MM.1S (cell line): ENCODE results near the gene RIIAD1.

Experiments used
- DNase-seq: peaks from one replicate; pipeline ENCODE4 v3.0.0-alpha.2; 2015
- H2AFZ ChIP-seq: fragments of 300-600 bp; sonication (generic); 2 replicates; pipeline ENCODE4 v1.6.0; 2016; ENCODE audit warnings: antibody characterized with exemption, low read length
- H3F3A ChIP-seq: fragments of 300-600 bp; sonication (generic); 2 replicates; pipeline ENCODE4 v1.6.1; 2016; ENCODE audit warnings: mild to moderate bottlenecking, antibody characterized with exemption, low read length, moderate library complexity, mixed read lengths; ENCODE audit not compliant: insufficient read depth
- H3K27ac ChIP-seq: fragments of 300-600 bp; sonication (generic); 2 replicates; pipeline ENCODE4 v1.5.1; 2016; ENCODE audit warnings: mild to moderate bottlenecking, low read length
- H3K27me3 ChIP-seq: fragments of 300-600 bp; sonication (generic); replicated peaks from 2 replicates; pipeline ENCODE4 v1.6.0; 2016; ENCODE audit warnings: low read length; ENCODE audit not compliant: insufficient read depth
- H3K36me3 ChIP-seq: fragments of 300-600 bp; sonication (generic); replicated peaks from 2 replicates; pipeline ENCODE4 v1.6.1; 2016; ENCODE audit warnings: mild to moderate bottlenecking, low read length, mixed read lengths; ENCODE audit not compliant: insufficient read depth
- H3K4me1 ChIP-seq: fragments of 300-600 bp; sonication (generic); 2 replicates; pipeline ENCODE4 v1.6.1; 2016; ENCODE audit warnings: low read length, mixed read lengths
- H3K4me2 ChIP-seq: fragments of 300-600 bp; sonication (generic); 2 replicates; pipeline ENCODE4 v1.6.0; 2016; ENCODE audit warnings: low read depth, low read length
- H3K4me3 ChIP-seq: fragments of 300-600 bp; sonication (generic); 2 replicates; pipeline ENCODE4 v1.5.1; 2016; ENCODE audit warnings: low read length, mixed read lengths
- H3K79me2 ChIP-seq: fragments of 300-600 bp; sonication (generic); 2 replicates; pipeline ENCODE4 v1.6.1; 2016; ENCODE audit warnings: mixed run types, low read length, mixed read lengths
- H3K9ac ChIP-seq: fragments of 300-600 bp; sonication (generic); 2 replicates; pipeline ENCODE4 v1.6.1; 2016; ENCODE audit warnings: low read length, mixed read lengths
- H3K9me2 ChIP-seq: fragments of 300-600 bp; sonication (generic); replicated peaks from 2 replicates; pipeline ENCODE4 v1.6.1; 2016; ENCODE audit warnings: mild to moderate bottlenecking, low read length, mixed read lengths; ENCODE audit not compliant: insufficient read depth
- H3K9me3 ChIP-seq: fragments of 300-600 bp; sonication (generic); replicated peaks from 2 replicates; pipeline ENCODE4 v1.6.1; 2016; ENCODE audit warnings: mild to moderate bottlenecking, low read length, mixed read lengths; ENCODE audit not compliant: insufficient read depth
- H4K20me1 ChIP-seq: fragments of 300-600 bp; sonication (generic); 2 replicates; pipeline ENCODE4 v1.6.1; 2016; ENCODE audit warnings: mild to moderate bottlenecking, low read length, moderate library complexity, mixed read lengths; ENCODE audit not compliant: insufficient read depth
- EZH2 ChIP-seq: fragments of 300-600 bp; sonication (generic); optimal IDR thresholded peaks from 2 replicates; pipeline ENCODE3; 2017; ENCODE audit warnings: low read depth, mild to moderate bottlenecking, antibody characterized with exemption, low read length, mixed read lengths
- EZH2phosphoT487 ChIP-seq: fragments of 300-600 bp; sonication (generic); IDR thresholded peaks from 2 replicates; pipeline ENCODE4 v1.6.1; 2018; ENCODE audit warnings: antibody characterized with exemption, low read length
- TF ChIP-seq, protein P1 (sequence below): fragments of 300-600 bp; sonication (generic); IDR thresholded peaks from 2 replicates; pipeline ENCODE4 v1.5.1; 2016; ENCODE audit warnings: antibody characterized with exemption, low read length, mixed read lengths

The RIIAD1 gene

DNA sequence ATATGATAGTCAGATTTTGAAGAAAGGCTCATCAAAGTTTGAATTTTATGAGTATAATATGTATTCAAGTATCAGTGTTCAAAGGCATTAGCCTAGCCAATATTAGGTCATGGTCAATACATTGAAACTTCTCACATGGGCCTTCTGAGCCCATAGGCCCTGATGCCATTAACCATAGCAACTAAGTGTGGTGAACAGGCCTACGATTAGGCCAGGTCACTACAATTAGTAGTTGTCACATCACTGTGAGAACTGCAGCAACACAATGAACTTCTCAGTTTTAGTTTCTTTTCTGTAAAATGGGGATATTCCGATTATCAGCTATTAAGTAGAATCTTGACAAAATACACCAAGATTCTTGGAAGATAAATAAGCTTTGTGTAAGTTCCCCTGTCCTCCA is 34.8 kb upstream of the RIIAD1 start:
- Histone ChIP-seq H2AFZ (no peak overlapping the region), H3K27ac (no peak overlapping the region), H3K9me3 (no peaks in the 10 kb centered on the region), H3K9me2 (no peaks in the 10 kb centered on the region), H3K27me3 (no peaks in the 10 kb centered on the region), H3K79me2 (no peaks in the 10 kb centered on the region), H4K20me1 (no peaks in the 10 kb centered on the region), H3K4me2 (no peak overlapping the region), H3K36me3 (no peaks in the 10 kb centered on the region), H3F3A (no peaks in the 10 kb centered on the region), H3K9ac (no peak overlapping the region), H3K4me3 (no peak overlapping the region), H3K4me1 (no peaks in the 10 kb centered on the region)
- TF ChIP-seq, protein P1, sequence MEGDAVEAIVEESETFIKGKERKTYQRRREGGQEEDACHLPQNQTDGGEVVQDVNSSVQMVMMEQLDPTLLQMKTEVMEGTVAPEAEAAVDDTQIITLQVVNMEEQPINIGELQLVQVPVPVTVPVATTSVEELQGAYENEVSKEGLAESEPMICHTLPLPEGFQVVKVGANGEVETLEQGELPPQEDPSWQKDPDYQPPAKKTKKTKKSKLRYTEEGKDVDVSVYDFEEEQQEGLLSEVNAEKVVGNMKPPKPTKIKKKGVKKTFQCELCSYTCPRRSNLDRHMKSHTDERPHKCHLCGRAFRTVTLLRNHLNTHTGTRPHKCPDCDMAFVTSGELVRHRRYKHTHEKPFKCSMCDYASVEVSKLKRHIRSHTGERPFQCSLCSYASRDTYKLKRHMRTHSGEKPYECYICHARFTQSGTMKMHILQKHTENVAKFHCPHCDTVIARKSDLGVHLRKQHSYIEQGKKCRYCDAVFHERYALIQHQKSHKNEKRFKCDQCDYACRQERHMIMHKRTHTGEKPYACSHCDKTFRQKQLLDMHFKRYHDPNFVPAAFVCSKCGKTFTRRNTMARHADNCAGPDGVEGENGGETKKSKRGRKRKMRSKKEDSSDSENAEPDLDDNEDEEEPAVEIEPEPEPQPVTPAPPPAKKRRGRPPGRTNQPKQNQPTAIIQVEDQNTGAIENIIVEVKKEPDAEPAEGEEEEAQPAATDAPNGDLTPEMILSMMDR, result no peak
- TF ChIP-seq EZH2phosphoT487, result no peak
- no peak for TF ChIP-seq EZH2
- no peak for DNase-seq

DNA sequence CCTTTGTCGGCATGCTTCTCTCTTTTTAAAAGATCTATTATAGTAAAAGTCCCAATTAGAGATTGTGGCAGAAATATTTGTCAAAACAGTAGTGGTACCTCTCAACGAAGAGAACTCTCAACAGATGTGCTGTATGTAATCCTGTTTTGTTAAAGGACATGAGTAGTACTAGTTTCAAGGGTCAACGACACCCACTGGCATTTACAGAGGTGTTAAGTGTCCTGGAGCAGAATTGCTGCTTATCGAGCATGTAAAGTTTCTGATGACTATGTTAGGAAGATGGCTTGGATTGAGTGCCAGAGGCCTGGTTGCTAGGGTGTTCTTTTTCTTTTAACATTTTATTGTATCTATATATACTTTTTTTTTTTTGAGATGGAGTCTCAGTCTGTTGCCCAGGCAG is 31.8 kb upstream of the RIIAD1 start:
- no peaks in the 10 kb centered on the region for H3K9me3 ChIP-seq
- H3K9me2 ChIP-seq, result no peaks in the 10 kb centered on the region
- H3K27me3 ChIP-seq, result no peaks in the 10 kb centered on the region
- TF ChIP-seq, protein P1, result no peak
- TF ChIP-seq EZH2phosphoT487 (no peak), EZH2 (no peak)
- H3K4me3 ChIP-seq, result no peak overlapping the region
- no peak overlapping the region for H2AFZ ChIP-seq
- no peaks in the 10 kb centered on the region for H3K4me1 ChIP-seq
- H3K27ac ChIP-seq, result no peak overlapping the region
- no peaks in the 10 kb centered on the region for H3F3A ChIP-seq
- H3K9ac ChIP-seq, result no peak overlapping the region
- H4K20me1 ChIP-seq, result no peaks in the 10 kb centered on the region
- no peaks in the 10 kb centered on the region for H3K36me3 ChIP-seq
- no peak overlapping the region for H3K4me2 ChIP-seq
- no peak for DNase-seq
- no peaks in the 10 kb centered on the region for H3K79me2 ChIP-seq

DNA sequence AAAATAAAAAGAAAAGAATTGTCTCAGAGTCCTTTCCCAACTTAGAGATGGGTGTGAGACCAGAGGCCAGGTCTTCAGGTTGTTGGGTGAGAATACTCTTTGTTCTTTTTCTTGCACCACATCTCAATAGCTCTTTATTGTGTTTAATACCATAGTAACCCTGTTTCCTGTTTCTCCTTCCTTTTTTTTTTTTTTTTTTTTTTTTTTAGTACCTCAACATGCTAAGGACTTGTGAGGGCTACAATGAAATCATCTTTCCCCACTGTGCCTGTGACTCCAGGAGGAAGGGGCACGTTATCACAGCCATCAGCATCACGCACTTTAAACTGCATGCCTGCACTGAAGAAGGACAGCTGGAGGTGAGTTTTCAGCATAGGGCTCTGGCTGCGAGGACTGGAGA is 29.1 kb upstream of the RIIAD1 start:
- no peak overlapping the region for H3K9ac ChIP-seq

More for the DNA sequence above, 29.1 kb upstream of the RIIAD1 start:
- no peaks in the 10 kb centered on the region for H4K20me1 ChIP-seq
- H3K4me2 ChIP-seq, result no peak overlapping the region
- H3F3A ChIP-seq, result no peaks in the 10 kb centered on the region
- H3K9me3 ChIP-seq, result no peaks in the 10 kb centered on the region
- H3K36me3 ChIP-seq, result no peaks in the 10 kb centered on the region
- no peaks in the 10 kb centered on the region for H3K4me1 ChIP-seq
- H3K9me2 ChIP-seq, result no peaks in the 10 kb centered on the region
- no peaks in the 10 kb centered on the region for H3K27me3 ChIP-seq
- no peaks in the 10 kb centered on the region for H3K79me2 ChIP-seq
- no peak for TF ChIP-seq EZH2
- TF ChIP-seq EZH2phosphoT487, result no peak
- TF ChIP-seq, protein P1, result no peak
- no peak overlapping the region for H3K27ac ChIP-seq
- no peak overlapping the region for H2AFZ ChIP-seq
- DNase-seq, result no peak
- no peak overlapping the region for H3K4me3 ChIP-seq
